ENCODE measurements around the gene C2orf42. TPM values are rescaled to one million over a fixed set of nuclear protein-coding genes. Genes with fewer than 3 reads are reported as not detected.
A peak's percentile ranks its signal among the peaks of the same experiment; 100 is the strongest.
"Not testable (repeated sequence)": the region's sequence is repeated elsewhere in the genome, so short reads cannot be mapped to it uniquely, and the experiment has no call there.

C2orf42 gene
- polyA plus RNA-seq, 2 donors: 2.8 to 2.9 TPM

GRCh38 chr2:70204452-70204851 is 13.6 kb upstream of the C2orf42 start:
- peaks cover 0 to 2% of the 10 kb centered on the region in 2 donors for H3K36me3 ChIP-seq (ENCODE audit: control insufficient read depth in 2 of 2, insufficient read depth in 2 of 2, low read length in 1 of 2)
- no peaks in the 10 kb centered on the region for H3K9me3 ChIP-seq (ENCODE audit: control insufficient read depth in 2 of 2, insufficient read depth in 1 of 2, low read depth in 1 of 2, low read length in 1 of 2)
- no peak overlapping the region for H3K4me3 ChIP-seq (ENCODE audit: low read depth in 1 of 2, low read length in 2 of 2)
- H3K27me3 ChIP-seq (ENCODE audit: control insufficient read depth in 1 of 2, insufficient read depth in 2 of 2, low read length in 2 of 2): no peaks in the 10 kb centered on the region
- 87 to 94% methylated on average over 8 of the region's 8 CpGs for WGBS, 2 donors
- H3K27ac ChIP-seq (ENCODE audit: low read depth in 2 of 2, low read length in 1 of 2): no peak overlapping the region
- peaks cover 0 to 2% of the 10 kb centered on the region in 2 donors for H3K4me1 ChIP-seq (ENCODE audit: control insufficient read depth in 2 of 2, insufficient read depth in 2 of 2, low read length in 1 of 2)

- Histone ChIP-seq H3K27ac (ENCODE audit: low read depth in 2 of 2, low read length in 1 of 2) (no peak overlapping the region), H3K9me3 (ENCODE audit: control insufficient read depth in 2 of 2, insufficient read depth in 1 of 2, low read depth in 1 of 2, low read length in 1 of 2) (no peaks in the 10 kb centered on the region), H3K36me3 (ENCODE audit: control insufficient read depth in 2 of 2, insufficient read depth in 2 of 2, low read length in 1 of 2) (peaks cover 0 to 2% of the 10 kb centered on the region in 2 donors), H3K27me3 (ENCODE audit: control insufficient read depth in 1 of 2, insufficient read depth in 2 of 2, low read length in 2 of 2) (no peaks in the 10 kb centered on the region), H3K4me3 (ENCODE audit: low read depth in 1 of 2, low read length in 2 of 2) (no peak overlapping the region), H3K4me1 (ENCODE audit: control insufficient read depth in 2 of 2, insufficient read depth in 2 of 2, low read length in 1 of 2) (peaks cover 0 to 2% of the 10 kb centered on the region in 2 donors)
- 63% methylated on average over 5 of the region's 5 CpGs for WGBS, 2 donors
Observed at GRCh38 chr2:70203086-70203485, 12.3 kb upstream of the C2orf42 start.

DNA sequence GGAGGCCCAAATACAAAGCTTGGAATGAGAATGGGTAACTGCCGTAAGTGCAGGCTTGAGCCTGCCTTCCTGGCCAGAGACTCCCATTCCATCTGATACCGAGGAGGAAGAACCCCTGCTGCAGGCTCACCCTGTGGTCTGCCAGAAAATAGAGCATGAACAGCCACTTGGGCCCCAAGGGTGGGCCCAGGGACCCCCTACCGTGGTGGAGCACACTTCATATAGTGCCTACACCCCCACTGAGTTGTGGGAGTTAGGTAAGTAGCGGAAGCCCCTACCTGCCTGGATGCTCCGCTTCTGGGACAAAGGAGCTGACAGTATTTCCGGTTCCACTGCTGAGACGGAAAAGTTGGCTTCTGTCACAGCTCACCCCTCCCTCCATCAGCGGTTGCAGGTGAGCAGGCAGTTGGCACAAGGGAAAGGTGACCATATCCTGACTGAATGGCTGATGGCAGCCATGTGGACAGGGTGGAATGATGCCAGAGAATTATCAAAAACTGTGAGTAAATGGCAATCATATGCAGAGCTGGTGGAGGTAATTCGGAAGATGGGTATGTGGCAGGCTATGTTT is 11.5 kb upstream of the C2orf42 start:
- no peaks in the 10 kb centered on the region for H3K27me3 ChIP-seq (ENCODE audit: control insufficient read depth in 1 of 2, insufficient read depth in 2 of 2, low read length in 2 of 2)
- no peak overlapping the region for H3K4me3 ChIP-seq (ENCODE audit: low read depth in 1 of 2, low read length in 2 of 2)
- peaks cover 0 to 2% of the 10 kb centered on the region in 2 donors for H3K4me1 ChIP-seq (ENCODE audit: control insufficient read depth in 2 of 2, insufficient read depth in 2 of 2, low read length in 1 of 2)
- no peaks in the 10 kb centered on the region for H3K36me3 ChIP-seq (ENCODE audit: control insufficient read depth in 2 of 2, insufficient read depth in 2 of 2, low read length in 1 of 2)
- H3K9me3 ChIP-seq (ENCODE audit: control insufficient read depth in 2 of 2, insufficient read depth in 1 of 2, low read depth in 1 of 2, low read length in 1 of 2): no peaks in the 10 kb centered on the region
- WGBS, 2 donors: 47 to 55% methylated on average over 9 of the region's 9 CpGs
- no peak overlapping the region for H3K27ac ChIP-seq (ENCODE audit: low read depth in 2 of 2, low read length in 1 of 2)

DNA sequence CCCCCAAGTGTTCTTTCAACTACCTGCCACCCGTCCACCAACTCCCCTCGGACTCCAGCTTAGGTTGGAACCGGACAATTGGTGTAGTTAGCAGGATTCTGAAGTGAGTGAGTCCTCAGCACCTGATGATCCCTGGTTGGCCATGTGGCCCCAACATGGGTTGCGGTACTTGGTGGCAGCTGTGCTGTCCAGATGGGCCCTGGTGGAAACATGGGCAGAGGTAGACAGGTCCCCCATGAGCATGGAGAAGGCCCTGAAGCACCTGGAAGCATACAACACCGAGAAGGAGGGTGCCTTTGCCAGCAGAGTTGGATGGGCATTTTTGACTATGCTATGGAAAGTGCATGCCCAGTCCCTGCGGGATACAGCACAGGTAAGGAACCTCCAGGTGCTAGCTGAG is 11.0 kb upstream of the C2orf42 start:
- Histone ChIP-seq H3K4me1 (ENCODE audit: control insufficient read depth in 2 of 2, insufficient read depth in 2 of 2, low read length in 1 of 2) (peaks cover 0 to 2% of the 10 kb centered on the region in 2 donors), H3K27ac (ENCODE audit: low read depth in 2 of 2, low read length in 1 of 2) (no peak overlapping the region), H3K27me3 (ENCODE audit: control insufficient read depth in 1 of 2, insufficient read depth in 2 of 2, low read length in 2 of 2) (no peaks in the 10 kb centered on the region), H3K4me3 (ENCODE audit: low read depth in 1 of 2, low read length in 2 of 2) (no peak overlapping the region), H3K9me3 (ENCODE audit: control insufficient read depth in 2 of 2, insufficient read depth in 1 of 2, low read depth in 1 of 2, low read length in 1 of 2) (no peaks in the 10 kb centered on the region), H3K36me3 (ENCODE audit: control insufficient read depth in 2 of 2, insufficient read depth in 2 of 2, low read length in 1 of 2) (no peaks in the 10 kb centered on the region)
- WGBS, 2 donors: 77 to 84% methylated on average over 6 of the region's 6 CpGs

- 67 to 81% methylated on average over 3 of the region's 3 CpGs for WGBS, 2 donors
- Histone ChIP-seq H3K4me3 (ENCODE audit: low read depth in 1 of 2, low read length in 2 of 2) (no peak overlapping the region), H3K27me3 (ENCODE audit: control insufficient read depth in 1 of 2, insufficient read depth in 2 of 2, low read length in 2 of 2) (no peaks in the 10 kb centered on the region), H3K4me1 (ENCODE audit: control insufficient read depth in 2 of 2, insufficient read depth in 2 of 2, low read length in 1 of 2) (peaks cover 0 to 2% of the 10 kb centered on the region in 2 donors), H3K36me3 (ENCODE audit: control insufficient read depth in 2 of 2, insufficient read depth in 2 of 2, low read length in 1 of 2) (no peaks in the 10 kb centered on the region), H3K27ac (ENCODE audit: low read depth in 2 of 2, low read length in 1 of 2) (no peak overlapping the region), H3K9me3 (ENCODE audit: control insufficient read depth in 2 of 2, insufficient read depth in 1 of 2, low read depth in 1 of 2, low read length in 1 of 2) (no peaks in the 10 kb centered on the region)
Observed at GRCh38 chr2:70201225-70201768, 10.5 kb upstream of the C2orf42 start.

GRCh38 chr2:70199320-70199864 is 8.6 kb upstream of the C2orf42 start:
- Histone ChIP-seq H3K27me3 (ENCODE audit: control insufficient read depth in 1 of 2, insufficient read depth in 2 of 2, low read length in 2 of 2) (no peaks in the 10 kb centered on the region), H3K9me3 (ENCODE audit: control insufficient read depth in 2 of 2, insufficient read depth in 1 of 2, low read depth in 1 of 2, low read length in 1 of 2) (no peaks in the 10 kb centered on the region), H3K4me1 (ENCODE audit: control insufficient read depth in 2 of 2, insufficient read depth in 2 of 2, low read length in 1 of 2) (peaks cover 0 to 2% of the 10 kb centered on the region in 2 donors), H3K27ac (ENCODE audit: low read depth in 2 of 2, low read length in 1 of 2) (no peak overlapping the region), H3K36me3 (ENCODE audit: control insufficient read depth in 2 of 2, insufficient read depth in 2 of 2, low read length in 1 of 2) (no peaks in the 10 kb centered on the region), H3K4me3 (ENCODE audit: low read depth in 1 of 2, low read length in 2 of 2) (no peak overlapping the region)
- WGBS, 2 donors: 84 to 89% methylated on average over 4 of the region's 4 CpGs

GRCh38 chr2:70192516-70192915 is 1.7 kb upstream of the C2orf42 start:
- Histone ChIP-seq H3K9me3 (ENCODE audit: control insufficient read depth in 2 of 2, insufficient read depth in 1 of 2, low read depth in 1 of 2, low read length in 1 of 2) (no peaks in the 10 kb centered on the region), H3K27me3 (ENCODE audit: control insufficient read depth in 1 of 2, insufficient read depth in 2 of 2, low read length in 2 of 2) (no peaks in the 10 kb centered on the region), H3K27ac (ENCODE audit: low read depth in 2 of 2, low read length in 1 of 2) (peak overlapping the region in 1 of 2 donors; percentile 10), H3K36me3 (ENCODE audit: control insufficient read depth in 2 of 2, insufficient read depth in 2 of 2, low read length in 1 of 2) (no peaks in the 10 kb centered on the region), H3K4me3 (ENCODE audit: low read depth in 1 of 2, low read length in 2 of 2) (no peak overlapping the region), H3K4me1 (ENCODE audit: control insufficient read depth in 2 of 2, insufficient read depth in 2 of 2, low read length in 1 of 2) (no peaks in the 10 kb centered on the region)
- WGBS, 2 donors: 77 to 81% methylated on average over 5 of the region's 5 CpGs

DNA sequence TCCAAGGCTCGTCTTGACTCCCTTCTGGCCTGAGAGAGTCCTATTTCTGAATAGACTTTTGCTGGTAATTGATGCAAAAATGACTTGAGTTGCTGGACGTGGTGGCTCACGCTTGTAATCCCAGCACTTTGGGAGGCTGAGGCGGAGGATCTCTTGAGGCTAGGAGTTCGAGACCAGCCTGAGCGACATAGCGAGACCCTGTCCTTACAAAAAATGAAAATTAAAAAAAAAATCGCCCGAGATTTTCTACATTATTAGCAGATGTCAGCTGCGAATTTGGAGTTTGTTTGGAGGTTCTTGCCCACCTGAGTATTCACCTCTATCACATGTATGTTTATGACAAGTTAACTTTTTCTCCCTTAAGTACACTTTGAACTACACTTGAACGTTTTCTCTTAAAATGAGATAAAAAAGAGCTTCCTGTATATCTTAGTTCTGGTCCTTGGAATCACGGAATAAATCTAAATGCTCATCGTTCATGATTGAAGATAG is 471 bp upstream of the C2orf42 start:
- Histone ChIP-seq H3K4me3 (ENCODE audit: low read depth in 1 of 2, low read length in 2 of 2) (peak overlapping the region; percentile 69 to 96), H3K4me1 (ENCODE audit: control insufficient read depth in 2 of 2, insufficient read depth in 2 of 2, low read length in 1 of 2) (no peaks in the 10 kb centered on the region), H3K36me3 (ENCODE audit: control insufficient read depth in 2 of 2, insufficient read depth in 2 of 2, low read length in 1 of 2) (no peaks in the 10 kb centered on the region), H3K9me3 (ENCODE audit: control insufficient read depth in 2 of 2, insufficient read depth in 1 of 2, low read depth in 1 of 2, low read length in 1 of 2) (no peaks in the 10 kb centered on the region), H3K27ac (ENCODE audit: low read depth in 2 of 2, low read length in 1 of 2) (peak overlapping the region; percentile 97 to 100), H3K27me3 (ENCODE audit: control insufficient read depth in 1 of 2, insufficient read depth in 2 of 2, low read length in 2 of 2) (no peaks in the 10 kb centered on the region)
- WGBS, 2 donors: 71 to 72% methylated on average over 13 of the region's 13 CpGs

GRCh38 chr2:70188460-70188859 is 2.4 kb downstream of the C2orf42 start:
- Histone ChIP-seq H3K4me1 (ENCODE audit: control insufficient read depth in 2 of 2, insufficient read depth in 2 of 2, low read length in 1 of 2) (no peaks in the 10 kb centered on the region), H3K4me3 (ENCODE audit: low read depth in 1 of 2, low read length in 2 of 2) (no peak overlapping the region), H3K9me3 (ENCODE audit: control insufficient read depth in 2 of 2, insufficient read depth in 1 of 2, low read depth in 1 of 2, low read length in 1 of 2) (no peaks in the 10 kb centered on the region), H3K36me3 (ENCODE audit: control insufficient read depth in 2 of 2, insufficient read depth in 2 of 2, low read length in 1 of 2) (no peaks in the 10 kb centered on the region), H3K27me3 (ENCODE audit: control insufficient read depth in 1 of 2, insufficient read depth in 2 of 2, low read length in 2 of 2) (no peaks in the 10 kb centered on the region), H3K27ac (ENCODE audit: low read depth in 2 of 2, low read length in 1 of 2) (no peak overlapping the region)
- WGBS, 2 donors: 74 to 81% methylated on average over 5 of the region's 5 CpGs

DNA sequence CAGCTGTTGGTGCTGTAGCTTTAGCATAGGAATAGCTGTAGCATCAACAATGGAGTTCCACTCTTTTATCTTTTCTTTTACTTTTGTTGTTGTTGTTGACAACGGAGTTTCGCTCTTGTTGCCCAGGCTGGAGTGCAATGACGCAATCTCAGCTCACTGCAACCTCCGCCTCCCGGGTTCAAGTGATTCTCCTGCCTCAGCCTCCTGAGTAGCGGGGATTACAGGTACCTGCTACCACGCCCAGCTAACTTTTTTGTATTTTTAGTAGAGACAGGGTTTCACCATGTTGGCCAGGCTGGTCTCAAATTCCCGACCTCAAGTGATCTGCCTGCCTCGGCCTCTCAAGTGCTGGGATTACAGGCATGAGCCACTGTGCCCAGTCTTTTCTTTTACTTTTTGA is 3.6 kb downstream of the C2orf42 start:
- not testable (repeated sequence) for H3K9me3 ChIP-seq (ENCODE audit: control insufficient read depth in 2 of 2, insufficient read depth in 1 of 2, low read depth in 1 of 2, low read length in 1 of 2); H3K27ac ChIP-seq (ENCODE audit: low read depth in 2 of 2, low read length in 1 of 2); H3K27me3 ChIP-seq (ENCODE audit: control insufficient read depth in 1 of 2, insufficient read depth in 2 of 2, low read length in 2 of 2); H3K4me1 ChIP-seq (ENCODE audit: control insufficient read depth in 2 of 2, insufficient read depth in 2 of 2, low read length in 1 of 2); H3K36me3 ChIP-seq (ENCODE audit: control insufficient read depth in 2 of 2, insufficient read depth in 2 of 2, low read length in 1 of 2); H3K4me3 ChIP-seq (ENCODE audit: low read depth in 1 of 2, low read length in 2 of 2)
- 90 to 93% methylated on average over 9 of the region's 9 CpGs for WGBS, 2 donors
